Breast epithelium (tissue), 3 donors: ENCODE data around the gene GFOD1.

ENCODE experiments used
- CTCF ChIP-seq, 3 donors: fragments of 450-650 bp; IDR thresholded peaks; one replicate each; pipeline ENCODE4 v1.5.1; 2016 to 2017; ENCODE audit warnings: antibody characterized with exemption in 3 of 3, mild to moderate bottlenecking in 3 of 3, moderate library complexity in 3 of 3
- POLR2A ChIP-seq: fragments of 450-650 bp; IDR thresholded peaks from one replicate; pipeline ENCODE4 v1.6.1; 2016; ENCODE audit warnings: antibody characterized with exemption, mild to moderate bottlenecking, moderate library complexity
- POLR2AphosphoS5 ChIP-seq, 3 donors: sonication (generic); formaldehyde crosslinking; IDR thresholded peaks; one replicate each; pipeline ENCODE4 v1.6.1; 2017; ENCODE audit warnings: antibody characterized with exemption in 3 of 3

DNA sequence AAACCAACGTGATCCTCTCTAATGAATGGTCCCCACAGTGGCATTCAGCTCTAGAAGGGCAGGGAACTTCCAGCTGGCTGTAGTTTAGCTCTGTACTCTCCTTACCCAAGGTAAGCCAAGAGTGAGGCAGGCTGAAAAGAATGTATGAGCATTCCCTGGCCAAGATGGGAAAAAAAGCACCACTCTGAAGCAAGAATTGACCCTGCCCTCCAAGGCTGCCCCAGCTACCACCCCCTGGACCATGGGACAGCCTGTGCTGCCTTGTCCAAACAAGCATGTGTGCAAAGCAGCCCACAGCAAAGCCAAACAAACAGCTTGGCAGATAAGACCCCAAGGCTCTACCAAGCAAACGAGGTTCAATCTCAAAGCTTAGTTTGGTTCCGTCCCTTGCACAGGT lies 73.9 kb downstream of the GFOD1 start:
- no peak for TF ChIP-seq POLR2A
- TF ChIP-seq CTCF (IDR thresholded peaks at IDR 0.05), result no peak
- TF ChIP-seq POLR2AphosphoS5 (IDR thresholded peaks at IDR 0.05), result no peak
